ENCODE data around the gene SPHK1. TPM values are rescaled to one million over a fixed set of nuclear protein-coding genes. Genes with fewer than 3 reads are reported as not detected.
"Not testable (repeated sequence)": the region's sequence is repeated elsewhere in the genome, so short reads cannot be mapped to it uniquely, and the experiment has no call there.

SPHK1 gene
- total RNA-seq, 2 donors from 2014 or later, result 2.9 to 4.2 TPM

- no peak for ATAC-seq
- intact Hi-C loops (cut with DNase I, micrococcal nuclease), result no loop called here
- DNase-seq, result no peak
Observed at GRCh38 chr17:76359375-76359774, 25.0 kb upstream of the SPHK1 start.

- ATAC-seq; intact Hi-C loops (cut with DNase I, micrococcal nuclease); DNase-seq: not testable (repeated sequence)
Observed at GRCh38 chr17:76359776-76360175, 24.6 kb upstream of the SPHK1 start.

DNA sequence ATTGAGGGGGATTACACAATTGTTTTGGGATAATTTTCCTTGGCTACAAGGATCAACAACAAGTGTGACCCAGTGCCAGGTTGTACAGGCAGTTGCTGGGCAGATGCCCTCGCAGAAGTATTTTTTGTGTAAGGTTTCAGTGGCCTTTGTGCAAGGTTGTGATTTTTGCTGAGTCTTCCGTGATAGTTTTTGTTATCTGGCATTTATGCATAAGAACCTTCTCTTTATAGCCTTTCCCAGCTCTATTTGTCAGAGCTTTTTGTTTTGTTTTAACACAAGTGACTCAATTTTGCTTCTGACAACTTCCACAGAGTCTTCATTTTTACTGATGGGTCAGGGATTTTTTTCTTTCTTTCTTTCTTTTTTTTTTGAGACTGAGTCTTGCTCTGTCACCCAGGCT, 23.9 kb upstream of the SPHK1 start:
- ATAC-seq (no peak), DNase-seq (no peak)
- intact Hi-C loops (cut with DNase I, micrococcal nuclease), result no loop called here

GRCh38 chr17:76363107-76363842, 21.1 kb upstream of the SPHK1 start:
- no peak for DNase-seq
- ATAC-seq, result peak; percentile 60
- intact Hi-C loops (cut with DNase I, micrococcal nuclease), result no loop called here

- ATAC-seq (peak; percentile 37), DNase-seq (no peak)
- intact Hi-C loops (cut with DNase I, micrococcal nuclease), result no loop called here
Observed at GRCh38 chr17:76365256-76365903, 19.0 kb upstream of the SPHK1 start.

DNA sequence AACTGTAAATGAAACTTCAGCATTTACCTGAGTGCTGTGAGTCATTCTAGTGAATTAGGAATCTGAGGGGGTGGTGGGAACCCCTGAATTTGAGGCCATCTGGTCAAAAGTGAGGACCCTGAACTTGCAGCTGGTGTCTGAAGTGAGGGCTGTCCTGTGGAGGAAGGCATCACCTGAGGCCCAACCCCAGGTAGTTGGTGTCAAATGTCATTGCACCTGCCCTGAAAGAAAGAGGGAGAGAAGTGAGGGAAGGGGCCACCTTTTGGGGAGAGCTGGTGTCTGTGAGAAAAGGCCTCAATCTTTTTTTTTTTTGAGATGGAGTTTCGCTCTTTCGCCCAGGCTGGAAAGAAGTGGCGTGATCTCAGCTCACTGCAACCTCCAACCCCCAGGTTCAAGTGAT, 18.2 kb upstream of the SPHK1 start:
- no peak for ATAC-seq
- no peak for DNase-seq
- intact Hi-C loops (cut with DNase I, micrococcal nuclease), result no loop called here

GRCh38 chr17:76367642-76368041, 16.8 kb upstream of the SPHK1 start:
- DNase-seq, result no peak
- intact Hi-C loops (cut with DNase I, micrococcal nuclease), result no loop called here
- ATAC-seq, result peak; percentile 79

GRCh38 chr17:76368545-76368944, 15.9 kb upstream of the SPHK1 start:
- DNase-seq, result no peak
- intact Hi-C loops (cut with DNase I, micrococcal nuclease), result no loop called here
- ATAC-seq, result no peak

DNA sequence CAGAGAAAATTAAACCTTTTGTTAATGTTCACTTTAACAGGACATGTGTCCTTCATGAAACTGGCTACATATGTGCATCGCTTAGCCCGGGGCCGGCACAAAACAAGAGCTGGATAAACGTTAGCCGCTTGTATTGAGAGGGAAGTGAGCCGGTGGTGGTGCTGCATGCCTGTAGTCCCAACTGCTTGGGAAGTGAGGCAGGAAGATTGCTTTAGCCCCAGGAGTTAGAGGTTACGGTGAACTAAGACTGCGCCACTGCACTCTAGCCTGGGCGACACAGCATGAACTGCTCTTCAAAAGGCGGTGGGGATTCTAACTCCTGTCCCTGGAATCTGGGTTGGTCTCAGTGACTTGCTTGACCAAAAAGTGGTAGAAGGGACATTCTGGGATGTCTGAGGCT, 15.0 kb upstream of the SPHK1 start:
- ATAC-seq (no peak), DNase-seq (no peak)
- intact Hi-C loops (cut with DNase I, micrococcal nuclease), result no loop called here

GRCh38 chr17:76369804-76370203, 14.6 kb upstream of the SPHK1 start:
- DNase-seq, result no peak

DNA sequence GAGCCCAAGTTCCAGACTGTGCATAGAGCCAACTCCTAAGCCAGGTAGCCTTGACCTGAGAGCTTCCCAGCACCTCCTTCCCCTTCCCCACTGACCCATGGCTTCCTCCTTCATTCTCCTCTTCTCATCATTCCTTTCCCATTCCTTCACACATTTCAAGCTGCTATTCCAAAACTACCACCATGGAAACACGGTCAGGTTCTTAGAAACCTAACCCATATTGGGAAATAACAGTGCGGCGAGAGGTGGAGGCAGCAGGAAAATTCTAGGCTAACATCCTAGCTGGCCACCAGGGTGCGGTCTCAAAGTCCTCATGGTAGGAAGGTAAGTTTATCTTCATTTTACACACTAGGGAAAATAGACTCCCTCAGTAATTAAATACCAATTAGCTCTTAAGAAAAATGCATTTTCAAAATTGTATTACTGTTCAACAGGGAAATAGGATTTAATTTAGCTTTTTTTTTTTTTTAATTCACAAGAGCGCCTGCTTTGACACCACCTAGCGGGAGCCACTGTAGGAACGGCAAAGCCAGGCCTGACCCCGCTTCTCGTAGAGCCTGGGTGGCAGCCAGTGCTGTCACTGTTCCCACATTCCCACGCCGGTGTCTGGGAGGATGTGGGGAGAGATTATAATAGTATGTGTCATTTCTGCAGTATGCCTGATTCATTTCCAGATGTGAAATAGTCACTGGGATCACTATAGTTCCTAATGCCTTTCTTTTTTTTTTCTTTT, 14.0 kb upstream of the SPHK1 start:
- intact Hi-C loops (cut with DNase I, micrococcal nuclease), result no loop called here
- no peak for ATAC-seq
- no peak for DNase-seq

More at GRCh38 chr17:76369804-76370203, 14.6 kb upstream of the SPHK1 start:
- intact Hi-C loops (cut with DNase I, micrococcal nuclease), result no loop called here
- ATAC-seq, result no peak

- intact Hi-C loops (cut with DNase I, micrococcal nuclease), result no loop called here
- no peak for ATAC-seq
Observed at GRCh38 chr17:76371656-76372628, 12.5 kb upstream of the SPHK1 start.

GRCh38 chr17:76376318-76377133, 7.9 kb upstream of the SPHK1 start:
- DNase-seq, result no peak
- no peak for ATAC-seq
- intact Hi-C loops (cut with DNase I, micrococcal nuclease), result no loop called here

More at GRCh38 chr17:76371656-76372628, 12.5 kb upstream of the SPHK1 start:
- DNase-seq, result no peak

- intact Hi-C loops (cut with DNase I, micrococcal nuclease), result no loop called here
- ATAC-seq, result no peak
- DNase-seq, result no peak
Observed at GRCh38 chr17:76378548-76379274, 5.7 kb upstream of the SPHK1 start.

DNA sequence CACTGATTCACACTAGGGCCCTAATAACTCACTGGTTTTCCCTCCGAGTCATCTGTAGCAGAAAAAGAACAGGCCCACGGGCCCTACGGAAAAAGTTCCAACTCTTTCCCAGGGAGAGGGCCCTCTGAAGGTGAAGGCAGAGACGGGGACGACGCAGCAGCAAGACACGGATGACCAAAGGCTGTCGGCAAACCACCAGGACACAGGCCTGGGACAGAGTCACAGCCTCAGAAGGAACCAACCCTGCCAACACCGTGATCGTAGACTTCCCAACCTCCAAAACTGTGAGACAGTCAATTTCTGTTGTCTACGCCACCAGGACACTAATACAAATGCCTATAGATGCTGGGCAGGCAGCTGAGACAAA, 5.2 kb upstream of the SPHK1 start:
- intact Hi-C loops (cut with DNase I, micrococcal nuclease), result no loop called here
- ATAC-seq (no peak), DNase-seq (no peak)

- intact Hi-C loops (cut with DNase I, micrococcal nuclease), result no loop called here
- DNase-seq (no peak), ATAC-seq (no peak)
Observed at GRCh38 chr17:76379646-76380376, 4.6 kb upstream of the SPHK1 start.

All from left colon (tissue), 2 donors.